HUDEP-2 (cell line): ENCODE measurements around the gene SMIM23.
A peak's percentile ranks its signal among the peaks of the same experiment; 100 is the strongest.

Source experiments
- DNase-seq, 76 experiments: peaks; one replicate each; lab custom pipeline; 2025; ENCODE audit not compliant: unreplicated experiment in 76 of 76; lab: John Stamatoyannopoulos, UW

The SMIM23 gene

DNA sequence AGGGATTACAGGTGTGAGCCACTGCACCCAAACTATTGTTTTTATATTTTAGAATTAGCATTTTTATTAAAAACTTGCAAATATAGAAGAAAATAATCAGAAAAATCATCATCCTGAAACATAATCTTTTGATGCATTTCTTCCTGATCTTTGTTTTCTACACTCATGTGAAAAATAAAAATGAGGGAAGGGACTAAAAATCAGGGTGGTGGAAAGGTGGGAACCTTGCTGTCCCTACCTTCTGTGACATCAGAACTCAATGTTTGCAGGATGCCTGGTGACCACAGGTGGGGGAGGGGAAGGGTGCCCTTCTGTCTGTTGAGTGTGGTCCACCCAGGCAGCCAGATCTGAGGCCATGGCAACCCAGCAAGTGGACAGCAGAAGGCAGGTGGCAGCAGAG is at the start of gene SMIM23:
Gene SMIM23, plus strand, starts transcription at position 301 of the 400 bp plus-strand sequence. Its CDS starts 55 bp downstream, at position 356.
- DNase-seq = no peak

DNA sequence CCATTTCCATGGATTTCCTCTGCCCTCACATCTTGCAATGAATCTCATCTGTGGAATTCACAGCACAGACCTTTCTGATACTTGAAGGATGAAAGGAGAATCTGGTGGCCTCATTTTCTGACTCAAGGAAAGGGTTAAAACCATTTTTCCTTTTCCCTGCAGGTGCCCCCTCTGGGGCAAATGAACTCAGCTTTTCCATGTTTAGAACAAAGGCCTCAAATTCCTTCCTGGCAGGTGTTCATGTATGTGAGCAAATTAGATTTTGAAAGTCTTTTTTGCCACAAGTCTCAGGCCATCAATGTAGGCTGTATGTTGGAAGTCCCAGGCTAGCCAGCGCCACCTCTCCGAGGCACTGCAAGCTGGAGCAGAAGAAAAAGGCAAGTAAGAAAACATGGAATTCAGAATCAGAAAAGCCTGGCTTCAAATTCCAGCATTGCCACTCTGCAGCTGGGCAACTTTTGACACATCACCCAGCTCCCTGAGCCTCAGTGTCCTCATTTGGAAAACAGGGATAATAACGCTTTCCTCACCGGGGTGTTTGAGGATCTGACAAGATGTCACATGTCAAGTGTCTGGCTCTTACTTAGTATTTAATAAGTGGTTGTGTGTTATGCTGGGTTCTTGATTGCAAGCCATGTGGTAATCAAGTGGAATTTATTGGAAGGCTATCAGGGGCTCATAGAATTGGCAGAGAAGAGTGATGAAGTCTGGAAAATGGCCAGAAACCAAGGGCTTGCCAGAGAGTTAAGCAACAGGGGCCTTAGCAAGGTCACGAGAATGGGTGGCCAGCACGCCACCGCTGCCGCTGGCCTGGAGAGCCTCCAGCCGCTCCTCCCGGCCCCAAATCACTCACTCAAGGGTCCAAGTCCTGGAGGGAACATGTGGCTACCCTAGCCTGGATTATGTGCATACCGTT is 48.4 kb upstream of the SMIM23 start:
- DNase-seq = no peak

DNA sequence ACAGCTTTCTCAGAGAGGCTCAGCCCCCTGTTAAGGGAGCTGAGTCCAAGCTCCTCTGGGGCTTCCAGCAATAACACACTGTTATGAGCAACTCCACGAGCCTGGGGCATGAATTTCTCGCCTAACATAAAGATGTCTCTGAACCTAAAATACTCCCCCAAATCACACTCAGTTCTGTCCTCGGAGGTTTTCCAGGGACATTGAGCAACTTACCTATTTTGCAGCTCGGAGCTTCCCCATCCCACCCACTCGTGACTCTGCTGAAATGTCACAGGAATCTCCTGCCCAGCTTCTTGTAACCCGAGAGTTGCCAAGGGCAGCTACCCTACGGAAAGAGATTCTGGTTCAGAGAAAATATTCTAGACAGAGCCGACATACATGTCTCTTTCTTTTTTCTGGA is 47.1 kb upstream of the SMIM23 start:
- DNase-seq = no peak

DNA sequence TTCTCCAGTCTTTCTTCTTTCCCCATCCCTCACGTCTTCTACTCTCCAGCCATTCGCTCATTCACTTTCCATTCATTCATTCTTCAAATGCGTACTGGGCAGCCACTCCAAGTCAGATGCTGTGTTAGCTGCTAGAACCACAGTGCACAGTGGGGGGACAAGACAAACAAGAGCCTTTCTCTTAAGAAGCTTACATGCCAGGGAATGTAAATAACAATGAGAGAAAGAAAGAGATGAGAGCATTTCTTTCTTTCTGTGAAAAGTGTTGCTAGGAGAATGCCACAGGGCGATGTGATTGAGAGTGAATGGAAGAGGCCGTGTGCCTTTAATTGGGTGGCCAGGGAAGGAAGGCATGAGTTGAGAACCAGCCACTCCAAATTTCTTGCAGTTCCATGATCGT is 46.3 kb upstream of the SMIM23 start:
- no peak for DNase-seq

DNA sequence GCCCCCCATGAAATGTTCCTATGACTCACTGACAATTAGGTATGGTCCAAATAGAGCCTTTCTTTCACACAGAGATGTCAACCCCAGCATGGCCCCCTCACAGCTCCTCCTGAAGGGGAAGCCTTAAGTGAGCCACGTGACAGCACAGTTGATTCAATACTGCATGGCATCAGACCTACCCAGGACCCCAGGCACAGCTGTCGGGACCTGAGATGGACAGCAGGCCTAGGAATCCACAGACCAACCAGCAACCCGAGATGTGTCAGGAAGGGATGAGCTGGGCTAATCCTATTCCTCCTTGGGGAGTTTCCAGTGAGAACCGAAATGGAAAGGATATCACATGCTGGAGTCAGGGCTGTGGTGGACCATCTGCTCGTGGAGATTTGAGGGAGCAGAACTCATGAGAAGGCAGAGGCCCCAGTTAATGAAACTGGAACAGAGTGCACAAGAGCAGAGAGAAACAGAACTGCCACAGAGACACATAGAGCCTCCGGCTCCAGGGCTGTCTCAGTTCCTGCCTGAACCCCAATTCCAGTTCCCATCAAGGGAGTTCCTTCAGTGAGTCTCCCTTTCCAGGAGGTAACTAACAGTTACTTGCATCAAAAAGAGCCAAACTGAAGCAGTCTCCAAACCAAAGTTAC is 42.1 kb upstream of the SMIM23 start:
- no peak for DNase-seq

DNA sequence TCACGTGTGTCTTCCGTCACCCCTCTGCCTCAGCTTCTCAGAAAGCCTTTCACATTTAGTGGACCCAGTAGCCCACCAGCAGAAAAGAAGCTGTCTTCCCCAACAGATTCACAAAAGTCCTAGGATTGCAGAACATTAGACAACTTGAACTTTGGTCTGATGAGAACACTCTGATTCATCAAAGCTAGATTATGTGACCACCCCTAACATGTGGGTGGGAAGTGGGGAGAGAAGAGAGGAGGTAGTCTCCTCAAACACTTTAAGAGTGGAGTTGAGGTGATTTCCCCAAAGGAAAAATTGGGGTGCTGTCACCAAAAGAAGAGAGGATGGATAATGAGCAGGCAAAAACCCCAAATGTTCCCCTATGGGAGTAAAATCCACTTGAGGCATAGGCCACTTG is 41.4 kb upstream of the SMIM23 start:
- DNase-seq = no peak

DNA sequence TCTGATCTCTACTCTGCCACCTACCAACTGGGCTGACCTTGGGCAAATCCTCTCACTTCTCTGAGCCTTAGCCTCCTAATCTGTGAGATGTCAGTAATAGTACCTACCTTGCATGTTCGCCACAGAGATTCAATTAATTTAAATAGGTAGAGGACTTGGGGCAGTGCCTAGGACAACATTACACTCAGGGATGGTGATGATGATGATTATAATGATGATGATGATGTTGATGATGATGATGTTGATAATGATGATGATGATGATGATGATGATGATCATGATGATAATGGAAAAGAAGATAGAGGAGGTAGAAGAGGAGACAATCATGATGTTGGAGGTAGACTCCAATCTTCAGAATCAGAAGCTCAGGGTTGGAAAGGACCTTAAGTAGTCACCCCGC is 40.7 kb upstream of the SMIM23 start:
- DNase-seq = no peak

DNA sequence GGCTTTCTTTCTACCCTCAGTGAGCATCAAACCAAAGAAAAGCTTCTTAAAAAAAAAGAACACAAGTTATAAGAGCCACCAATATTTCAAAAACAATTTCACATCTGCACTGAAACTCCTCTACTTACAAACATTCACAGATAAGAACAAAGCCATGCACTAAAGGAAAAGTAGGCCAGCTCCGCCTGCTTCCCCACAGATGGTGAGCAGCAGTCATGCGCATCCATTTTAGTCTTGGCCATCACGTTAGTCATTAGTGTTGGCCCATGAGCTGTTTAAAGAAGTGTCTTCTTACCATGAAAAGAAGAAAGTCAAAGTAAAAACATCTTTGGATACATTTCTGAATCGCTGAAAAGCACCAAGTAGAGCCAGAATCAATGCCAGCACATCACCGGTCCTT is 40.0 kb upstream of the SMIM23 start:
- DNase-seq = no peak

DNA sequence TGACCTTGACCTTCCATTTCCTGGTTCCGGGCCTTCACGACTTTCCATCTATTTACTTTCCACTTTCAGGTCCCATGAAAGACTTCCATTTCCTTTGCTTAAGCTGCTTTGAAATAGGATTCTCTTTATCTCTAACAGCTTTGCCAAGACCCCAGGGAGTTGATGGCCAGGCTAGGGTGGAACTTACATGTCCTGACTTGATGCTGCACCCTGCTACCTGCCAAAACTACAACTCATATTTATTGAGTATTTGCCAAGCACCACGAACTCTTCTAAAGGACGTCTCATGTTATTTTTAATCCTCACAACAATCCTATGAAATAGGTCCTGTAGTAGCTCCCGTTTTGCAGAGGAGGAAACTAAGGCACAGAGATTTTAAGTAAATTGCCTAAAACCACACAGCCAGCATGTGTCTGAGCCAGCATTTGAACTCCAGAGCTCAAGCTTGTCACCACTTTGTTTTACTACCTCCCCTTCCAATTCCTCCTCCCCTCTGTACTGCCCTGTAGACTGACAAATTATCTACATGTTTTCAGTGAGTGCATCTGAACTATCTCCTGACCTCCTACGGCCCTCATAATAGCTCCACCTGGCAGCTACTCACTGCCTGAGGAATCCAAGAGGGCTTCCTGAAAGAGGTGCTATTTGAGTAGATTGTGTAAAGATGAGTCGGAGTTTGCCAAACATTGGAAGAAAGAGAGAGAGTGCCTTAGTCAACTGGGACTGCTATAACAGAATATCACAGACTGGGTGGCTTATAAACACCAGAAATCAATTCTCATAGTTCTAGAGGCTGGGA is 38.4 kb upstream of the SMIM23 start:
- DNase-seq = no peak

DNA sequence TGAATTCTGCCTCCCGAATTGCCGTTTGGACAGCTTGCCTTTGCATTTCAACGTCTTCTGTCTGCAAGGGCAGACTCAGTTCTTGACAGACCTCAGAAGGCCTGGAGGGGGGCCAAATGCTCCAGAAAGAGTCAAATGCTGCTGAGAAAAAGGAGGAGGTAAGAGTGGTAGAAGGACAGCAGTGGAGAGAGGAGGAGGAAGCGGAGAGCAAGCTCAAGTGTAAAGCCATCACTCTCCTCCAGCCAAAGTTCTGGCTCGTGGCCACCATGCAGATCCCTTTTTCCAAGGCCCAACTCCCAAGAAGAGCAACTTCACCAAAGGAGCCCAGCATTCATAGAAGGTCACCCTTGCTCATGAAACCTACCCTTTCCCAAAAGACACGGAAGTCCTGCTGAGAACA is 36.9 kb upstream of the SMIM23 start:
- DNase-seq = no peak

DNA sequence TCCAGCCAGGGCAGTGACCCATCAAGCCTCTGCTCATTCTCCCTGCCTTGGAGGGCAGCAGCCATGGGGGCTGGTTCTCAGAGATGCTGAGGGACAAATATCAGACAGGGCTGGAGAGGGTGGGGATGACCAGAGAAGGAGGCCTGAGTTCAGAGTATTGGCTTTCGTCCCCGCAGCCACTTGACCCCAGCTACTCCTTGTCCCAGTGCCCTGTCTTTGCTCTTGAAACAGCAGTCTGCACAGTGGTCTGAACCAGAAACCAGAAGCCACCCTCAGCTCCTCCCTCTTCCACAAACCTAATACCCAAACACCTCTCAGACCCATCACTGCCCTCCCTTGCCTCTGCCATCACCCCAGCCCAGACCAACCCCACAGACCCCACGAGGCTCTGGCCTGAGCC is 36.3 kb upstream of the SMIM23 start:
- DNase-seq = no peak

DNA sequence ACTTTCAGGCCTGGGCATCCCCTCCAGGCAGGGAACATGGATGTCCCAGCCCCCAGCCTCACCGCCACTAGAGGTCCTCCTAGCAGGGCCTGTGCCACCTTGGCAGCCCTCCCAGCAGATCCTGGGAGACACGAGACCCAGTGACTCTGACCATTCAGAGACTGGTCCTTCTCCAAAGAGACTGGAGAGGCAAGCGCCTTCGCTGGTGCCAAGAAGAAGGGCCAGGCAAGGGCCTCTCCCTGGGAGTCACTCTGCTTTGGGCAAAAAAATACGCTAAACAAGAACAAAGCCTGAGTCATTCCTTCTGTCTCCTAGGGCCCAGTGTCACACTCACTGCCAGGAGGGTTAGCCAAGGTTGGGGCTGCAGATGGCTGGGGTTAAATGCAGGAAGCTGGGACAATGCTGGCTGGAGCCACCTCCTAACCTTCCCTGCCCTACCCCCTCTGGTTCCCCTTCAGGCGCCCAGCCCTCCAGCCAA is 35.3 kb upstream of the SMIM23 start:
- DNase-seq = peak in 19 of 76 experiments; percentile 2 to 45 (median 11)

DNA sequence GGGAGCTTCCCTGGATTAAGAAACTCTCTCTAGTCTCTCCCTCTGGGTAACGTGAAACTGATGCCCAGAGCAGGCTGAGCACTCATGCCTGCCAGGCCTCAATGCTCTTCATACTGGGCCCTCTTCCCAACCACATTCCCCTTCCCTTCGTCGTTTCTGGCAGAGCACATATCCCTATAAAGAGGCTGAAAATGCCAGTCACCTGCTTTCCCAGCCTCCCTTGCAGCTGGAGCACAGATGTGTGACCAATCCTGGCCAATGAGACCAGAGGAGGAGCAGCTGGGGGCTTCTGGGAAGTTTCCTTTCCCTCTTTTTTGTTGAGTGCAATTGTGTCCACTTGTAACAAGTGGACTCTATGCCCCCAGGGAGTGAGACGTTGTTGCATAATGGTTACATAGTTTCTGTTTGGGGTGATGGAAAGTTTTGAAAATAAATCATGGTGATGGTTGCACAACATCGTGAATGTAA is 30.2 kb upstream of the SMIM23 start:
- no peak for DNase-seq

DNA sequence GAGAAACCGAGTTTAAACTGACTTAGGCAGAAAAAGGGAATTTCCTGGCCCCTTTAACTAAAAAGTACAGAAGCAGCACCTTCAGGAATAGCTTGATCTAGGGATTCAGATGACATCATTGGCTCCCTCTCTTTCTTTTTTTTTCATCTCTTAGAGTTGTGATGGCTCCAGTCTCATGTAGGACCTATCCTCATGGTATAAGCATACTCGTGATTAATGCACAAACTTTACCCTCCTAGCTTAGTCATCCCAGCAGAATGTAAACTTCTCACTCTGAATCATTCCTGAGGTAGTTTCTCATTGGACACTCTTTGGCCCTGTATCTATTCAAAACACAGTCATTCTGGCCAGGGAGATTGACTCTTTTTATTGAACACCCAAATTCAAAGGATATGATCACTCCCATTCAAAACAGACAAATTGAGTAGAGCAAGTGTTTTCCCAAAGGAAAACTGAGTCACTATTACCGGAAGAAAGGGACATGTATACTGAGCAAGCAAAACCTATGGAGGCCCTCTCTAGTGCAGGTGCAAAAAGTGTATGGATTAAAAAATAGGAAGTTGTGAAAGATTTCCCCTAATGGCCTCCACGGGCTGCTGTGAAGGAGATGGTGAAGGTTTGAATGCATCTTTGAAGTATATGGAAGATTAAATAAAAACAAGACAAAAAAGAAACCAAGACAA is 27.6 kb upstream of the SMIM23 start:
- no peak for DNase-seq

DNA sequence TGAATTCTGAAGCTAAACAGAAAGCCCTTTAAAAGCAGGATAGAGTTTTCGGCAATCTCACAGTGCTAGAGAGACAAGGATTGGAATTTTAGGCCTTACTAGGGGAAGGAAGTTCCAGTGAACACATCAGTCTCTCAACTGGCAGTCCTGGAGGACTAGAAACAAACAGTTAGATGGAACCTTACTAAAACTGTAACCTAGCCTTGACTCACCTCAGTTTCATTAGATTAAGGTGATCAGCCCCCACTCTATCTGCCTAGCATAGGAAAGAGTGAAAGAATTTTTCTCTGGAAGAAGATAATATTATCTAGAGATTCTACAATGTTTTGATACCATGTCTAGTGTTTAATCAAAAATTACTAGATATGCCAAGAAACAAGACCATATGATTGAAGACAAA is 25.8 kb upstream of the SMIM23 start:
- no peak for DNase-seq

DNA sequence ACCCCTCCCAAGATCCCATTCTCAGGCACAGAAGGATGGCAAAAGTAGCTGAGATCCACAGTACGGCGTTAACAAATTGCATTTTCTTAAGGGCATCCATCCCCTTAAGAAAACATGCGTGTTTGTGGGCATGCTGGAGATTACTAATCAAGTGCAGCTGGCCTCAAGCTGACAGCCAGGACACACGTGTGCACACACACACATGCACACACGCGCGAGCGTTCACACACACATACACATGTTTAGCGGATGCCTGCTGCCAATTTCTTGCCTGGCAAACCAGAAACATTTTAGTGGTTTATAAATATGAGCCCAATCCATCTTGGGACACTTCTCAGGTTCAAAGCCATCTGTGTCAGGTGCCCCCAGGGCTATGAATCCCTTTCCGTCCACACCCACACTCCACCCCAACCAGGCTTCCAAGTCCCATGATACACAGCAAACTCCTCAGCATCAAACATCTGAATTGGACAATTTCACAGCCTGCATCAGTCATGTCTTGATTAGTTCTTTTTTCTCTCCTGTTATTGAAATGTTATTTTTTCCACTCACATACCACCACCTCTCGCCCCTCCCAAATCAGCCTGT is 23.5 kb upstream of the SMIM23 start:
- no peak for DNase-seq

DNA sequence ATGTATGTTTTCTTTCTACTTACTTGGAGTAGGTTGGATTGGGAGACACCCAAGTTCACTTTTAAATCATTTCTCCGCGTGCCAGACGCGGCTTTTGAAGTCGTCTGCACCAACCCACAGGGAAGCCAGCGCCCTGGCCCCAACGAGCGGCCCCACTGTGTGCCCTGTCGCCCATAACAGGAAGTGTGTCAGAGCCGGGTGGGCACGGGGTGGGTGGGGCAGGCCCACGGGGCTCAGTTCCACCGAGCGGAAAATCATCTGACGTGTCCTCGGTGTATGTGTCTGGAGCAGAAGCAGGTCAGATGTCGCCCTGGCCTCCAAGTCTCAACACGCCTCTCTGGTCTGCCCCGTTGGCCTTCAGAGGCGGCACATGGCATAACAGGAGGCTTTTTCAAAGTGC is 22.7 kb upstream of the SMIM23 start:
- no peak for DNase-seq

DNA sequence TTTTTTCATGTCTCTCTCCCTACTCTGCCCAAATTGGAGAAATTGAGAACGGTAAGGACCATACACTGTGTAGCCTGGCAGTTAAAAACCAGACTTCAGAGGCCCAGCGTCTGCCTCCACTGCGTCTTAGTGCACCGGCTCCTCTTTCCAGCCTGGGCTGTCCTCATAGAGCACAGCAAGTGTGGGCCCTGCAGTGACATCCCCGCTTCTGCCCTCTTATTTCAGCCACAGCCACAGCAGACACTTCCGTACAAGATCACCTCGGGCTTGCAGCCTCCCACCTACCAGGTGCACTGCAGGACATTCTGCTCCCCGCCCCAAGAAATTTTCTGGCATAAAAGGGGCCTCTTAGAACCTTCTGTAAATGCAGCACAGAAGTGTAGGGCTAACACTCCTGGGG is 21.4 kb upstream of the SMIM23 start:
- DNase-seq = no peak

DNA sequence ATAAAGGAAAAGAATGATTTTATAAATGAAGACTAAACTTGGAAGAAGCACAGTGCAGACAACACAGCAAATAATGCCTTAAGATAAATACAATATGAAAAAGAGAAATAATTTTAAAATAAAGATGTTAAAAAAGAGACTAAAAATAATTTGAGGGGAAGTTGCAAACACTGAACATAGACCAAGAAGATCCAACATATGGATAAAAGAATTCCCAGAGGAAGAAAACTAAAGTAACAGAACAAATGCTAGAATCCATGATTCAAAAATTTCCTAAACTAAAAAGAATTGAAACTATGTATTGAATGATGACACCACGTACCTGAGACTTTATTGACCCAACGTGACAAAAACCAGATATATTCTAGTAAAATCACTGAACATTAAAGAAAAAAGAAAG is 18.7 kb upstream of the SMIM23 start:
- no peak for DNase-seq

DNA sequence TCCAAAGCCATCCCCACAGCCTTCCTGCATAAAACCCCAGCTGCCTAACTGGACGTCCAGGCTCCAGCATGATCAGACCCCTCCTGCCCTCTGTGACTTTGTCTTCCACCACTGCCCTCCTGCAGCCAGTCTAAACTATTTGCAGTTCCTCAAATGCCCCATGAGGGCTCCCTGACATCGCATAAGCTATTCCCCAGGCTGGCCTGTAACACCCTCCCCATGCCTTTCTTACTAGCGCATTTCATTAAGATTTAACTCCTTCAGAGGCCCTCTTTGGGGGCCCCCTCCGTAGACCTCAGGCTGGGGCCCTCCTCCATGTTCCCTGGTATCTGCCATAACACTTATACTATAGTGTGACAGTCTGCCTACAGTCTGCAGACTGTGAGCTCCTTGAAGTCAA is 15.5 kb upstream of the SMIM23 start:
- DNase-seq = peak in 1 of 76 experiments; percentile 3
